Lower leg skin (tissue), 4 donors: ENCODE results near the gene CALN1. TPM values are rescaled to one million over a fixed set of nuclear protein-coding genes. Genes with fewer than 3 reads are reported as not detected.
"Not testable (repeated sequence)": the region's sequence is repeated elsewhere in the genome, so short reads cannot be mapped to it uniquely, and the experiment has no call there.

Source experiments
- DNase-seq, 2 donors: peaks; one replicate each; pipeline ENCODE4 v3.0.0-alpha.2; 2019; ENCODE audit warnings: low spot score in 2 of 2
- H3K4me3 ChIP-seq: fragments of 200-600 bp; sonication (generic); 2 replicates; pipeline ENCODE4 v1.5.1; 2017; ENCODE audit warnings: mild to moderate bottlenecking, low read depth; ENCODE audit not compliant: poor library complexity, severe bottlenecking
- POLR2A ChIP-seq, 2 donors: fragments of 450-650 bp; IDR thresholded peaks; one replicate each; pipeline ENCODE4 v1.6.1; 2016 to 2017; ENCODE audit warnings: antibody characterized with exemption in 2 of 2, mild to moderate bottlenecking in 1 of 2, moderate library complexity in 1 of 2
- WGBS, 2 donors: methylation state at CpG; one replicate each; pipeline ENCODE4 v1.1.5; 2018; 5-methylcytosine and 5-hydroxymethylcytosine counted together
- intact Hi-C: fragments of 100-400 bp; cut with DNase I; formaldehyde crosslinking; loops from one replicate; pipeline ENCODE4 v1.15.0; 2023; ENCODE audit warnings: low total_unique reads
- total RNA-seq, 4 donors: library from RNA; depleted of rRNA; stranded (reverse); fragments of >200 nt; gene quantifications; one replicate each; pipeline ENCODE4 v1.1.0, GENCODE V29; 2016
- TF ChIP-seq, protein P1 (sequence below), 3 donors: fragments of 450-650 bp; IDR thresholded peaks; one replicate each; pipeline ENCODE4 v1.5.1; 2016; ENCODE audit warnings: antibody characterized with exemption in 3 of 3, mild to moderate bottlenecking in 3 of 3, moderate library complexity in 2 of 3

Gene CALN1
- total RNA-seq, 4 donors from 2014 or later, result 2.3 to 11.2 (median 7.3) TPM

- no peak for DNase-seq
- no peak overlapping the region for H3K4me3 ChIP-seq
- intact Hi-C loops, result no loop called here
- 90 to 93% methylated on average over 5 of the region's 5 CpGs for WGBS, 2 donors
- TF ChIP-seq POLR2A (IDR thresholded peaks at IDR 0.05), result no peak
- TF ChIP-seq, protein P1, sequence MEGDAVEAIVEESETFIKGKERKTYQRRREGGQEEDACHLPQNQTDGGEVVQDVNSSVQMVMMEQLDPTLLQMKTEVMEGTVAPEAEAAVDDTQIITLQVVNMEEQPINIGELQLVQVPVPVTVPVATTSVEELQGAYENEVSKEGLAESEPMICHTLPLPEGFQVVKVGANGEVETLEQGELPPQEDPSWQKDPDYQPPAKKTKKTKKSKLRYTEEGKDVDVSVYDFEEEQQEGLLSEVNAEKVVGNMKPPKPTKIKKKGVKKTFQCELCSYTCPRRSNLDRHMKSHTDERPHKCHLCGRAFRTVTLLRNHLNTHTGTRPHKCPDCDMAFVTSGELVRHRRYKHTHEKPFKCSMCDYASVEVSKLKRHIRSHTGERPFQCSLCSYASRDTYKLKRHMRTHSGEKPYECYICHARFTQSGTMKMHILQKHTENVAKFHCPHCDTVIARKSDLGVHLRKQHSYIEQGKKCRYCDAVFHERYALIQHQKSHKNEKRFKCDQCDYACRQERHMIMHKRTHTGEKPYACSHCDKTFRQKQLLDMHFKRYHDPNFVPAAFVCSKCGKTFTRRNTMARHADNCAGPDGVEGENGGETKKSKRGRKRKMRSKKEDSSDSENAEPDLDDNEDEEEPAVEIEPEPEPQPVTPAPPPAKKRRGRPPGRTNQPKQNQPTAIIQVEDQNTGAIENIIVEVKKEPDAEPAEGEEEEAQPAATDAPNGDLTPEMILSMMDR (IDR thresholded peaks at IDR 0.05), result no peak
Observed at GRCh38 chr7:71935674-71936073, 476.5 kb downstream of the CALN1 start.

DNA sequence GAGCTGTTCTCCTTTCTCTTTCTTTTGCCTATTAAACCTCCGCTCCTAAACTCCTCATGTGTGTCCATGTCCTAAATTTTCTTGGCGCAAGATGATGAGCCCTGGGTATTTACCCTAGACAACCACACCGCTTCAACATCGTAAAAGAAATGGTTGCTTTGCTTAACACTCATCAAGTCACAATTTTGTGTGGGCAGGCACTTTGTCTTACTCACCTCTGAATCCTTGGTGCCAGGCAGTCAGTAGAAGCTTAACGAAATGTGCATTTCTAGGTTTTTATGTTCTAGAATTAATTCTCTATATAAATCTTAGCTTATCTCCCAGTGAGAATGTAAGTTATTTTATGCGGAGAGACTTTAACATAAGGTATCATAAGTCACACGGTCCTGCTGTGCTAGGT is 478.7 kb downstream of the CALN1 start:
- 93 to 97% methylated on average over 7 of the region's 7 CpGs for WGBS, 2 donors
- no peak overlapping the region for H3K4me3 ChIP-seq
- no peak for DNase-seq
- no peak for TF ChIP-seq POLR2A (IDR thresholded peaks at IDR 0.05)
- TF ChIP-seq, protein P1 (IDR thresholded peaks at IDR 0.05), result no peak
- intact Hi-C loops, result no loop called here

DNA sequence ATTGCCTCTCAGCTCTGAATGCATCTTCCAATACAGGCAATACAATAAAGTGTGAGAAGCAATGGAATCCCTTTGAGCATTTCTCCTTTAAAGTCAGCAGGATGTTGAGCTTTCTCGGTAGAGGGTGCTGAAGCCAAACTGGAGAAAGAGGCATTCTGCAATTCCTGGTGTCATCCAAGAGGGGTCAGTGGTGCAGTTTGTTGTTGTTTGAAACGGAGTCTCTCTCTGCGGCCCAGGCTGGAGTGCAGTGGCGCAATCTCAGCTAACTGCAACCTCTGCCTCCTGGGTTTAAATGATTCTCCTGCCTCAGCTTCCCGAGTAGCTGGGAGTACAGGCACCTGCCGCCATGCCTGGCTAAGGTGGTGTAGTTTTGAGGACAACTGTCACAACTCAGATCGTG is 486.5 kb downstream of the CALN1 start:
- no peak for TF ChIP-seq POLR2A (IDR thresholded peaks at IDR 0.05)
- TF ChIP-seq, protein P1 (IDR thresholded peaks at IDR 0.05), result no peak
- intact Hi-C loops, result no loop called here
- DNase-seq, result no peak
- 68 to 77% methylated on average over 7 of the region's 7 CpGs for WGBS, 2 donors
- no peak overlapping the region for H3K4me3 ChIP-seq

GRCh38 chr7:71914204-71914603 is 497.9 kb downstream of the CALN1 start:
- H3K4me3 ChIP-seq, DNase-seq, intact Hi-C loops: not testable (repeated sequence)
- WGBS, 2 donors, result 87 to 96% methylated on average over 4 of the region's 4 CpGs

GRCh38 chr7:71912476-71912875 is 499.7 kb downstream of the CALN1 start:
- WGBS, 2 donors, result 25 to 44% methylated on average over 4 of the region's 4 CpGs
- TF ChIP-seq, protein P1 (IDR thresholded peaks at IDR 0.05), result no peak
- TF ChIP-seq POLR2A (IDR thresholded peaks at IDR 0.05), result no peak
- DNase-seq, result no peak
- intact Hi-C loops, result no loop called here
- H3K4me3 ChIP-seq, result no peak overlapping the region

- intact Hi-C loops, result no loop called here
- DNase-seq, result no peak
- no peak for TF ChIP-seq POLR2A (IDR thresholded peaks at IDR 0.05)
- TF ChIP-seq, protein P1 (IDR thresholded peaks at IDR 0.05), result no peak
- WGBS, 2 donors, result 69 to 79% methylated on average over 5 of the region's 5 CpGs
- H3K4me3 ChIP-seq, result no peak overlapping the region
Observed at GRCh38 chr7:71911051-71911450, 501.1 kb downstream of the CALN1 start.
